Measurements from ENCODE around the gene OR10A7. TPM values are rescaled to one million over a fixed set of nuclear protein-coding genes. Genes with fewer than 3 reads are reported as not detected.

The OR10A7 gene
- total and polyA plus RNA-seq, 2 donors (not counting 1 experiment from before 2014, with no cell fraction given) = not detected

DNA sequence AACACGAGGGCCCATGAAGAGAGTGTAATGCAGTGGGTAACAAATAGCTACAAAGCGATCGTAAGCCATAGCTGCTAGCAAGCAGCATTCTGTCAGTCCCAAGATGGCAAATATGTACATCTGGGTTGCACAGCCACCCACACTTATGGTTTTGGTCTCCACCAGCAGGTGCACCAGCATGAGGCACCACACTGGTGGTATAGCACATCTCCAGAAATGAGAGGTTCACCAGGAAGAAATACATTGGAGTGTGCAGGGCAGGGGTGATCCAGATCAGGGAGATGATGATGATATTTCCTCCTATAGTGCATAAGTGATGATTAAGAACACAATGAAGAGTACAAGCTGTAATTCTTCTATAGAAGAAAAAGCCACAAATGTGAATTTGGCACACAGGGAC lies 26.4 kb upstream of the OR10A7 start:
- Mint-ChIP-seq H3K27me3 (peaks cover 36% of the 10 kb centered on the region), H3K4me3 (no peak overlapping the region), H3K4me1 (no peaks in the 10 kb centered on the region), H3K9me3 (ENCODE audit: insufficient read depth) (no peaks in the 10 kb centered on the region), H3K27ac (no peak overlapping the region)
- peaks cover 0 to 10% (median 5%) of the 10 kb centered on the region in 4 experiments for H3K27me3 ChIP-seq (replicated peaks in 1 of 4; ENCODE audit: control extremely low read depth in 1 of 4, control insufficient read depth in 3 of 4, insufficient read depth in 4 of 4, low read length in 3 of 4)
- peaks cover 0 to 4% (median 0%) of the 10 kb centered on the region in 3 donors for H3K9me3 ChIP-seq (ENCODE audit: control extremely low read depth in 1 of 3, control insufficient read depth in 2 of 3, insufficient read depth in 1 of 3, low read length in 2 of 3)
- intact Hi-C loops (cut with micrococcal nuclease) = no loop called here
- H3K36me3 ChIP-seq (replicated peaks in 1 of 2; ENCODE audit: control extremely low read depth in 1 of 2, control insufficient read depth in 1 of 2, extremely low read depth in 1 of 2, insufficient read depth in 2 of 2, low read length in 1 of 2) = no peaks in the 10 kb centered on the region
- H3K27ac ChIP-seq (ENCODE audit: low read length in 2 of 2) = no peak overlapping the region
- ATAC-seq (ENCODE audit: low read depth) = no peak
- H3K9ac ChIP-seq (ENCODE audit: low read length) = no peak overlapping the region
- H3K4me1 ChIP-seq (ENCODE audit: control insufficient read depth in 2 of 2, insufficient read depth in 2 of 2, low read length in 2 of 2) = no peaks in the 10 kb centered on the region
- 100% methylated on average over 2 of the region's 3 CpGs for WGBS (ENCODE audit: insufficient coverage)
- H4K20me1 ChIP-seq (ENCODE audit: control insufficient read depth, insufficient read depth, low read length, poor library complexity, severe bottlenecking) = no peaks in the 10 kb centered on the region
- H3K79me2 ChIP-seq (ENCODE audit: control insufficient read depth, insufficient read depth, low read length) = no peaks in the 10 kb centered on the region
- POLR2A ChIA-PET = no interaction called here
- no peak overlapping the region for H3K4me3 ChIP-seq (ENCODE audit: control extremely low read depth in 1 of 5, extremely low read depth in 1 of 5, insufficient read depth in 1 of 5, low read depth in 2 of 5, low read length in 4 of 5)
- no peak for DNase-seq
- CTCF ChIA-PET = interaction anchor here (0.8 to 1.4 kb wide), 3 partner anchors 9 to 462 kb away, joined by 3 to 4 read pairs (median 3); no protein-coding TSS in a partner anchor
- H2AFZ ChIP-seq (ENCODE audit: insufficient read depth, low read depth, low read length, poor library complexity, severe bottlenecking) = no peak overlapping the region
- no peak for TF ChIP-seq EZH2 (IDR thresholded peaks at IDR 0.05; ENCODE audit: borderline replicate concordance, insufficient read depth, low read depth, low read length, poor library complexity, severe bottlenecking)
- TF ChIP-seq, protein P1, sequence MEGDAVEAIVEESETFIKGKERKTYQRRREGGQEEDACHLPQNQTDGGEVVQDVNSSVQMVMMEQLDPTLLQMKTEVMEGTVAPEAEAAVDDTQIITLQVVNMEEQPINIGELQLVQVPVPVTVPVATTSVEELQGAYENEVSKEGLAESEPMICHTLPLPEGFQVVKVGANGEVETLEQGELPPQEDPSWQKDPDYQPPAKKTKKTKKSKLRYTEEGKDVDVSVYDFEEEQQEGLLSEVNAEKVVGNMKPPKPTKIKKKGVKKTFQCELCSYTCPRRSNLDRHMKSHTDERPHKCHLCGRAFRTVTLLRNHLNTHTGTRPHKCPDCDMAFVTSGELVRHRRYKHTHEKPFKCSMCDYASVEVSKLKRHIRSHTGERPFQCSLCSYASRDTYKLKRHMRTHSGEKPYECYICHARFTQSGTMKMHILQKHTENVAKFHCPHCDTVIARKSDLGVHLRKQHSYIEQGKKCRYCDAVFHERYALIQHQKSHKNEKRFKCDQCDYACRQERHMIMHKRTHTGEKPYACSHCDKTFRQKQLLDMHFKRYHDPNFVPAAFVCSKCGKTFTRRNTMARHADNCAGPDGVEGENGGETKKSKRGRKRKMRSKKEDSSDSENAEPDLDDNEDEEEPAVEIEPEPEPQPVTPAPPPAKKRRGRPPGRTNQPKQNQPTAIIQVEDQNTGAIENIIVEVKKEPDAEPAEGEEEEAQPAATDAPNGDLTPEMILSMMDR (IDR thresholded peaks at IDR 0.05) = no peak
- no peak overlapping the region for H3K4me2 ChIP-seq (replicated peaks; ENCODE audit: low read depth, low read length, poor library complexity, severe bottlenecking)

DNA sequence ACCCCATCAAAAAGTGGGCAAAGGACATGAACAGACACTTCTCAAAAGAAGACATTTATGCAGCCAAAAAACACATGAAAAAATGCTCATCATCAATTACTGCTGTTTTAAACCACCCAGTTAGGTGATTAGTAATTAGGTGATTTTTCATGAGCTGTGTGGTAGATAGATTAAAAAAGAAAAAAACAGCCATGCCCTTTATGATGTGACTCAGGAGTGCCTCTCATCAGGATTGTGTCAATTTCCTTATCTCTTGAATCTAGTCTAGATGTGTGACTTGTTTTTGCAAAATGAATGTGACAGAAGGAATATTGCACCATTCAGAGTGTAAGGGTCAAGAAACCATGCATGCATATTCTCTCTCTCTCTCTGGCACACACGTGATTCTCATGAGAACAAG lies 5.7 kb downstream of the OR10A7 start:
- no peak overlapping the region for H2AFZ ChIP-seq (ENCODE audit: insufficient read depth, low read depth, low read length, poor library complexity, severe bottlenecking)
- H3K9ac ChIP-seq (ENCODE audit: low read length) = no peak overlapping the region
- no peak overlapping the region for H3K27ac Mint-ChIP-seq
- CTCF ChIA-PET = no interaction called here
- no peak for TF ChIP-seq EZH2 (IDR thresholded peaks at IDR 0.05; ENCODE audit: borderline replicate concordance, insufficient read depth, low read depth, low read length, poor library complexity, severe bottlenecking)
- TF ChIP-seq, protein P1 (IDR thresholded peaks at IDR 0.05) = no peak
- no peaks in the 10 kb centered on the region for H4K20me1 ChIP-seq (ENCODE audit: control insufficient read depth, insufficient read depth, low read length, poor library complexity, severe bottlenecking)
- no peak overlapping the region for H3K4me3 Mint-ChIP-seq
- POLR2A ChIA-PET = no interaction called here
- H3K4me1 Mint-ChIP-seq = no peaks in the 10 kb centered on the region
- peaks cover 0 to 16% (median 0%) of the 10 kb centered on the region in 4 experiments for H3K27me3 ChIP-seq (replicated peaks in 1 of 4; ENCODE audit: control extremely low read depth in 1 of 4, control insufficient read depth in 3 of 4, insufficient read depth in 4 of 4, low read length in 3 of 4)
- no peak overlapping the region for H3K4me2 ChIP-seq (replicated peaks; ENCODE audit: low read depth, low read length, poor library complexity, severe bottlenecking)
- no peaks in the 10 kb centered on the region for H3K36me3 ChIP-seq (replicated peaks in 1 of 2; ENCODE audit: control extremely low read depth in 1 of 2, control insufficient read depth in 1 of 2, extremely low read depth in 1 of 2, insufficient read depth in 2 of 2, low read length in 1 of 2)
- H3K9me3 ChIP-seq (ENCODE audit: control extremely low read depth in 1 of 3, control insufficient read depth in 2 of 3, insufficient read depth in 1 of 3, low read length in 2 of 3) = no peaks in the 10 kb centered on the region
- H3K9me3 Mint-ChIP-seq (ENCODE audit: insufficient read depth) = no peaks in the 10 kb centered on the region
- intact Hi-C loops (cut with micrococcal nuclease) = no loop called here
- H3K27me3 Mint-ChIP-seq = peaks cover 21% of the 10 kb centered on the region
- no peak overlapping the region for H3K27ac ChIP-seq (ENCODE audit: low read length in 2 of 2)
- no peaks in the 10 kb centered on the region for H3K4me1 ChIP-seq (ENCODE audit: control insufficient read depth in 2 of 2, insufficient read depth in 2 of 2, low read length in 2 of 2)
- ATAC-seq (ENCODE audit: low read depth) (no peak), DNase-seq (no peak)
- no CpG with 5 or more reads among the region's 1 CpG for WGBS (ENCODE audit: insufficient coverage)
- H3K4me3 ChIP-seq (ENCODE audit: control extremely low read depth in 1 of 5, extremely low read depth in 1 of 5, insufficient read depth in 1 of 5, low read depth in 2 of 5, low read length in 4 of 5) = no peak overlapping the region
- no peaks in the 10 kb centered on the region for H3K79me2 ChIP-seq (ENCODE audit: control insufficient read depth, insufficient read depth, low read length)
